ENCODE results near the gene COL23A1. TPM values are rescaled to one million over a fixed set of nuclear protein-coding genes. Genes with fewer than 3 reads are reported as not detected.

Gene COL23A1
- total RNA-seq, 1 experiment from 2014 or later: not detected

DNA sequence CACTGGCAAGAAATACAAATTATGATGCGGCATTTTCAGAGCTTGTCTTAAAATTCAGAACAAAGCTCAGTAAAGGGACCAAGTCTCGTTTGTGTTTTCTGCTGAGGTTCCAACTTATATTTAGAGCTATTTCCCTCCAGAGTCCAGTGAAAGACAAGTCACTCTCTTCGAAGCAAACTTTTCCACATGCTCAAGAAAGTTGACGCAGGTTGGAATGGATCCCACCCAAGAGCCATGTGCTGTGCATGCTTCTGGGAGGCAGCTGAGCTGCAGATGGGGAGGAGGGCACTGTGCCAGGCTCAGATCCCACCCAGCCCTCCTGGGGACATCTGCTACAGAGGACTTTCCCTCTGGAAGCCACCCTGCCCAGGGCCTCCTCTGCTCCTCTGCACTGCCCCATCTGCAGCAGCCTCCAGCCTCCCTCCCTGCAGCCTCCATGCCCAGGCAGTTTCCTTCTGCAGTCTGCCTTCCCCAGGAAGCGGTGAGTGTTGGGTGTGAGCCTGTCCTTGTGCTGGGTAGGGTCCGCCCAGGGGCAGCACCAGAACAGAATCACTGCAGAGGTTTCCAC, 75.3 kb downstream of the COL23A1 start:
- ChIA-PET POLR2A (ENCODE audit: low non-redundant PET) (no interaction called here), CTCF (no interaction called here)
- Histone ChIP-seq H3K9me3 (ENCODE audit: low read depth, low read length, poor library complexity, severe bottlenecking) (no peaks in the 10 kb centered on the region), H3K4me1 (ENCODE audit: insufficient read depth, low read length, poor library complexity, severe bottlenecking) (no peaks in the 10 kb centered on the region), H3K36me3 (ENCODE audit: insufficient read depth, low read length, poor library complexity, severe bottlenecking) (no peaks in the 10 kb centered on the region), H3K4me3 (ENCODE audit: low read depth, low read length, poor library complexity, severe bottlenecking) (no peak overlapping the region), H3K27ac (ENCODE audit: low read depth, low read length, poor library complexity, severe bottlenecking) (no peak overlapping the region), H3K27me3 (replicated peaks; ENCODE audit: insufficient read depth, low read depth, low read length, poor library complexity) (no peaks in the 10 kb centered on the region)
- DNase-seq (ENCODE audit: low spot score): no peak
- intact Hi-C loops (cut with micrococcal nuclease; ENCODE audit: unreplicated experiment): no loop called here
- no peak for TF ChIP-seq EZH2 (IDR thresholded peaks at IDR 0.05; ENCODE audit: borderline replicate concordance, low read depth, low read length, poor library complexity, severe bottlenecking)
- no peak for TF ChIP-seq CTCF (conservative IDR thresholded peaks at IDR 0.05; ENCODE audit: low read depth, low read length)
- BruUV-seq (replicated peaks): no TSS peak

DNA sequence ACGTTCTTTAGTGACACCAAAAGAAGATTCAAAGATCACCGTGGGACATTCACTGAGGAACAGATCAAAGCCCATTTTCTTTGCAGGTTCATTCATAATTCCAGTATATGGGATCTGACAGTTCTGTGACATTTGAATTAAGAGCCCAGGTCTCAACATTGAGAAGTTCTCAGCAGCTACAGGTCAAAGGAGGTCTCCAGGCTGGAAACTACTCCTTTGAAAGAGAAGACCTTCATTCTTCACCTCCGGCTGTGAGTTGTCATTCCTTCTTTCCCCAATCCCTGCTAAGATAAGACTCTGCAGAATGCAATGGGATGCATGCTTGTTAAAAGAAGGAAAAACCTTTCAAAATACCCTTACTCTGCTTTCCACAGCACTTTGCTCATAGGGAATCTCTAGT, 79.0 kb downstream of the COL23A1 start:
- intact Hi-C loops (cut with micrococcal nuclease; ENCODE audit: unreplicated experiment): no loop called here
- TF ChIP-seq CTCF (conservative IDR thresholded peaks at IDR 0.05; ENCODE audit: low read depth, low read length) (no peak), EZH2 (IDR thresholded peaks at IDR 0.05; ENCODE audit: borderline replicate concordance, low read depth, low read length, poor library complexity, severe bottlenecking) (no peak)
- Histone ChIP-seq H3K36me3 (ENCODE audit: insufficient read depth, low read length, poor library complexity, severe bottlenecking) (no peaks in the 10 kb centered on the region), H3K4me3 (ENCODE audit: low read depth, low read length, poor library complexity, severe bottlenecking) (no peak overlapping the region), H3K4me1 (ENCODE audit: insufficient read depth, low read length, poor library complexity, severe bottlenecking) (no peaks in the 10 kb centered on the region), H3K27me3 (replicated peaks; ENCODE audit: insufficient read depth, low read depth, low read length, poor library complexity) (no peaks in the 10 kb centered on the region), H3K27ac (ENCODE audit: low read depth, low read length, poor library complexity, severe bottlenecking) (no peak overlapping the region), H3K9me3 (ENCODE audit: low read depth, low read length, poor library complexity, severe bottlenecking) (no peaks in the 10 kb centered on the region)
- ChIA-PET POLR2A (ENCODE audit: low non-redundant PET) (no interaction called here), CTCF (no interaction called here)
- no peak for DNase-seq (ENCODE audit: low spot score)
- BruUV-seq (replicated peaks): no TSS peak

- intact Hi-C loops (cut with micrococcal nuclease; ENCODE audit: unreplicated experiment): no loop called here
- DNase-seq (ENCODE audit: low spot score): no peak
- H3K36me3 ChIP-seq (ENCODE audit: insufficient read depth, low read length, poor library complexity, severe bottlenecking): no peaks in the 10 kb centered on the region
- no peaks in the 10 kb centered on the region for H3K27me3 ChIP-seq (replicated peaks; ENCODE audit: insufficient read depth, low read depth, low read length, poor library complexity)
- no peak overlapping the region for H3K4me3 ChIP-seq (ENCODE audit: low read depth, low read length, poor library complexity, severe bottlenecking)
- no peaks in the 10 kb centered on the region for H3K9me3 ChIP-seq (ENCODE audit: low read depth, low read length, poor library complexity, severe bottlenecking)
- CTCF ChIA-PET: no interaction called here
- H3K4me1 ChIP-seq (ENCODE audit: insufficient read depth, low read length, poor library complexity, severe bottlenecking): no peaks in the 10 kb centered on the region
- TF ChIP-seq CTCF (conservative IDR thresholded peaks at IDR 0.05; ENCODE audit: low read depth, low read length) (no peak), EZH2 (IDR thresholded peaks at IDR 0.05; ENCODE audit: borderline replicate concordance, low read depth, low read length, poor library complexity, severe bottlenecking) (no peak)
- no peak overlapping the region for H3K27ac ChIP-seq (ENCODE audit: low read depth, low read length, poor library complexity, severe bottlenecking)
- POLR2A ChIA-PET (ENCODE audit: low non-redundant PET): no interaction called here
- no TSS peak for BruUV-seq (replicated peaks)
Observed at GRCh38 chr5:178509491-178510057, 80.6 kb downstream of the COL23A1 start.
